Loucy (cell line): ENCODE results near the gene ENTR1.

Experiments used
- H2AFZ ChIP-seq: fragments of 200-600 bp; sonication (generic); 2 replicates; pipeline ENCODE4 v1.6.0; 2016; ENCODE audit warnings: antibody characterized with exemption, mild to moderate bottlenecking, low read length, moderate library complexity
- H3F3A ChIP-seq: fragments of 200-600 bp; 2 replicates; pipeline ENCODE4 v1.6.0; 2016; ENCODE audit warnings: antibody characterized with exemption, low read depth, mild to moderate bottlenecking
- H3K27me3 ChIP-seq: fragments of 200-600 bp; sonication (generic); 2 replicates; pipeline ENCODE4 v1.6.1; 2014; ENCODE audit warnings: low read length, mild to moderate bottlenecking; ENCODE audit not compliant: insufficient read depth, poor library complexity, severe bottlenecking
- H3K36me3 ChIP-seq: fragments of 200-600 bp; sonication (generic); 2 replicates; pipeline ENCODE4 v1.6.1; 2016; ENCODE audit warnings: low read length; ENCODE audit not compliant: insufficient read depth
- H3K4me1 ChIP-seq: fragments of 200-600 bp; sonication (generic); 2 replicates; pipeline ENCODE4 v1.5.1; 2014; ENCODE audit warnings: low read length, mild to moderate bottlenecking; ENCODE audit not compliant: insufficient read depth, poor library complexity, severe bottlenecking
- H3K4me2 ChIP-seq: fragments of 200-600 bp; sonication (generic); 2 replicates; pipeline ENCODE4 v1.6.0; 2014; ENCODE audit warnings: antibody characterized with exemption, low read length, low read depth, mild to moderate bottlenecking; ENCODE audit not compliant: poor library complexity, severe bottlenecking
- H3K4me3 ChIP-seq: fragments of 200-600 bp; sonication (generic); 2 replicates; pipeline ENCODE4 v1.5.1; 2014; ENCODE audit warnings: low read length, mild to moderate bottlenecking, mixed read lengths; ENCODE audit not compliant: poor library complexity, severe bottlenecking
- H3K79me2 ChIP-seq: fragments of 200-600 bp; sonication (generic); 2 replicates; pipeline ENCODE4 v1.6.1; 2014; ENCODE audit warnings: low read length; ENCODE audit not compliant: insufficient read depth
- H3K9ac ChIP-seq: fragments of 200-600 bp; sonication (generic); 2 replicates; pipeline ENCODE4 v1.6.0; 2014; ENCODE audit warnings: mild to moderate bottlenecking, low read depth, low read length, moderate library complexity; ENCODE audit not compliant: poor library complexity, severe bottlenecking
- H3K9me2 ChIP-seq: fragments of 200-600 bp; sonication (generic); replicated peaks from 2 replicates; pipeline ENCODE4 v1.6.1; 2016; ENCODE audit warnings: low read depth, low read length, mixed read lengths
- H3K9me3 ChIP-seq: fragments of 200-600 bp; sonication (generic); 2 replicates; pipeline ENCODE4 v1.6.1; 2014; ENCODE audit warnings: mild to moderate bottlenecking, antibody characterized with exemption, low read length, low read depth; ENCODE audit not compliant: insufficient read depth
- H4K20me1 ChIP-seq: fragments of 200-600 bp; sonication (generic); 2 replicates; pipeline ENCODE4 v1.6.0; 2014; ENCODE audit warnings: antibody characterized with exemption, low read length, mild to moderate bottlenecking; ENCODE audit not compliant: insufficient read depth, poor library complexity, severe bottlenecking
- CTCF ChIP-seq: fragments of 200-600 bp; sonication (generic); conservative IDR thresholded peaks from 2 replicates; pipeline ENCODE4 v1.5.1; 2014; ENCODE audit warnings: mild to moderate bottlenecking, antibody characterized with exemption, low read length
- EZH2phosphoT487 ChIP-seq: fragments of 200-600 bp; IDR thresholded peaks from 2 replicates; pipeline ENCODE4 v1.6.1; 2018; ENCODE audit warnings: antibody characterized with exemption, mild to moderate bottlenecking, moderate library complexity, borderline replicate concordance

Gene ENTR1

GRCh38 chr9:136362450-136362784, 48.0 kb downstream of the ENTR1 start:
- TF ChIP-seq CTCF (no peak), EZH2phosphoT487 (no peak)
- H3K36me3 ChIP-seq, result no peaks in the 10 kb centered on the region
- peaks cover 6% of the 10 kb centered on the region for H3K4me1 ChIP-seq
- peak overlapping the region; percentile 19 for H3K9ac ChIP-seq
- no peaks in the 10 kb centered on the region for H3K79me2 ChIP-seq
- H2AFZ ChIP-seq, result no peak overlapping the region
- H3K9me2 ChIP-seq, result no peaks in the 10 kb centered on the region
- H3F3A ChIP-seq, result no peaks in the 10 kb centered on the region
- H3K27me3 ChIP-seq, result no peaks in the 10 kb centered on the region
- H3K4me3 ChIP-seq, result peak overlapping the region; percentile 99
- peak overlapping the region; percentile 58 for H3K4me2 ChIP-seq
- H3K9me3 ChIP-seq, result no peaks in the 10 kb centered on the region
- H4K20me1 ChIP-seq, result peaks cover 7% of the 10 kb centered on the region

DNA sequence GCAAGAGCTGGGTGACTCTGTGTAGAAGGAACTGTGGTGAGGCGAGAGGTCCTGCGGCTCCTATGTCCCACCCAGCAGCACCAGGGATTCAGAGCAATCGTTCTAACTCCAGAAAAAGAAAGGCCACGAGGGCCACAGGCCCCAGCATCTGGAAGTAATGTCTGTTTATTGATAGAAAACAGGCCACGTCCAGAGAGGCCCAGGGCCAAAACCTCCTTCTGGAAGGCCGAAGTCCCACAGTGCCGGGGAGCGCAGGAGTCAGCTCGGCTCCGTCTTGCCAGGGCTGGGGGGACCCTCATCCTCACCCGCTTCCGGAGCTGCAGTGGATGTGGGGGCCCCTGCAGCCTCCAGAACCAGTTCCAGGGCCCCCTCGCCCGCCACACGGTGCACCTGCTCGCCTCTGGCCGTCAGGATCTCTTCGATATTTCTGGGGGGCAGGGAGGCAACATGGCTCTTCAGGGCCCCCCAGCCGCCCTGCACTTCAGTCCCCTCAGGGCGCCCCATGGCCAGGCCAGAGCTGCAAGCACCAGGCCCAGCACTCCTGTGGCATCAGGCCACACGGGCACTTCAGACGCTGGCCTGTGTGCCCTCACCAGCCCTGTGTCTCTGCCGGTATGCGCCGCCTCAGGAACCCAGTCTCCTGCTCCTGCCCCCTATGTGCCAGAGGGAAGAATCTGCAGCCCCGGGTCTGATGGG, 48.5 kb downstream of the ENTR1 start:
- Histone ChIP-seq H3F3A (no peaks in the 10 kb centered on the region), H3K79me2 (no peaks in the 10 kb centered on the region), H3K27me3 (no peaks in the 10 kb centered on the region), H3K9ac (no peak overlapping the region), H3K9me2 (no peaks in the 10 kb centered on the region), H4K20me1 (peaks cover 7% of the 10 kb centered on the region), H3K4me3 (no peak overlapping the region), H3K36me3 (no peaks in the 10 kb centered on the region), H3K4me2 (peak overlapping the region; percentile 58), H2AFZ (no peak overlapping the region), H3K9me3 (no peaks in the 10 kb centered on the region), H3K4me1 (peaks cover 6% of the 10 kb centered on the region)
- no peak for TF ChIP-seq CTCF
- TF ChIP-seq EZH2phosphoT487, result no peak

GRCh38 chr9:136361047-136361753, 49.2 kb downstream of the ENTR1 start:
- Histone ChIP-seq H3K27me3 (no peaks in the 10 kb centered on the region), H4K20me1 (peaks cover 7% of the 10 kb centered on the region)
- TF ChIP-seq CTCF (no peak), EZH2phosphoT487 (no peak)

More at GRCh38 chr9:136361047-136361753, 49.2 kb downstream of the ENTR1 start:
- H3K9me3 ChIP-seq, result no peaks in the 10 kb centered on the region
- no peak overlapping the region for H2AFZ ChIP-seq
- H3F3A ChIP-seq, result no peaks in the 10 kb centered on the region
- no peak overlapping the region for H3K9ac ChIP-seq
- H3K9me2 ChIP-seq, result no peaks in the 10 kb centered on the region
- H3K4me2 ChIP-seq, result no peak overlapping the region
- H3K4me1 ChIP-seq, result peaks cover 6% of the 10 kb centered on the region
- H3K36me3 ChIP-seq, result no peaks in the 10 kb centered on the region
- no peak overlapping the region for H3K4me3 ChIP-seq
- no peaks in the 10 kb centered on the region for H3K79me2 ChIP-seq
